Fibroblast of skin of left quadriceps (primary cell): ENCODE data around the gene HBZ.
"Not testable (repeated sequence)": the region's sequence is repeated elsewhere in the genome, so short reads cannot be mapped to it uniquely, and the experiment has no call there.

Experiments
- DNase-seq, 2 experiments: peaks; one replicate each; pipeline ENCODE4 v3.0.0-alpha.2; 2013; ENCODE audit warnings: low read depth in 2 of 2

Gene HBZ

GRCh38 chr16:179211-180092, 27.0 kb downstream of the HBZ start:
- no peak for DNase-seq

- no peak for DNase-seq
Measured at GRCh38 chr16:180101-180675, 27.7 kb downstream of the HBZ start, which contains the start of gene HBQ1. HBQ1 (plus strand) TSS chr16:180459; CDS start chr16:180487, 28 bp downstream.

GRCh38 chr16:180681-181564, 28.5 kb downstream of the HBZ start:
- peak; percentile 19 to 24 for DNase-seq

GRCh38 chr16:181565-182021, 29.1 kb downstream of the HBZ start:
- no peak for DNase-seq

- DNase-seq, result no peak
Measured at GRCh38 chr16:183005-183404, 30.6 kb downstream of the HBZ start.

- no peak for DNase-seq
Measured at GRCh38 chr16:185213-185612, 32.8 kb downstream of the HBZ start.

GRCh38 chr16:185691-186090, 33.2 kb downstream of the HBZ start:
- no peak for DNase-seq

- no peak for DNase-seq
Measured at GRCh38 chr16:187330-187729, 34.9 kb downstream of the HBZ start.

GRCh38 chr16:188674-189073, 36.2 kb downstream of the HBZ start:
- no peak for DNase-seq

GRCh38 chr16:189604-190186, 37.3 kb downstream of the HBZ start:
- DNase-seq, result no peak

- DNase-seq, result no peak
Measured at GRCh38 chr16:191831-192230, 39.4 kb downstream of the HBZ start.

- DNase-seq, result no peak
Measured at GRCh38 chr16:192686-193085, 40.2 kb downstream of the HBZ start.

- no peak for DNase-seq
Measured at GRCh38 chr16:193441-193840, 41.0 kb downstream of the HBZ start.

GRCh38 chr16:194516-194915, 42.1 kb downstream of the HBZ start:
- DNase-seq, result no peak

GRCh38 chr16:200388-200787, 47.9 kb downstream of the HBZ start:
- peak; percentile 23 to 26 for DNase-seq

GRCh38 chr16:203246-203645, 50.8 kb downstream of the HBZ start:
- DNase-seq, result no peak

GRCh38 chr16:204046-204445, 51.6 kb downstream of the HBZ start:
- not testable (repeated sequence) for DNase-seq
